GM12874 (cell line): ENCODE measurements around the gene MAP3K4.

Experiments used
- TF ChIP-seq, protein P1 (sequence below): IDR thresholded peaks from 2 replicates; pipeline ENCODE4 v1.5.1; 2011; ENCODE audit warnings: low read depth, mild to moderate bottlenecking, control low read depth, low read length, moderate library complexity; ENCODE audit not compliant: insufficient read depth

The MAP3K4 gene

GRCh38 chr6:161054876-161055275 lies 63.3 kb downstream of the MAP3K4 start:
- TF ChIP-seq, protein P1, sequence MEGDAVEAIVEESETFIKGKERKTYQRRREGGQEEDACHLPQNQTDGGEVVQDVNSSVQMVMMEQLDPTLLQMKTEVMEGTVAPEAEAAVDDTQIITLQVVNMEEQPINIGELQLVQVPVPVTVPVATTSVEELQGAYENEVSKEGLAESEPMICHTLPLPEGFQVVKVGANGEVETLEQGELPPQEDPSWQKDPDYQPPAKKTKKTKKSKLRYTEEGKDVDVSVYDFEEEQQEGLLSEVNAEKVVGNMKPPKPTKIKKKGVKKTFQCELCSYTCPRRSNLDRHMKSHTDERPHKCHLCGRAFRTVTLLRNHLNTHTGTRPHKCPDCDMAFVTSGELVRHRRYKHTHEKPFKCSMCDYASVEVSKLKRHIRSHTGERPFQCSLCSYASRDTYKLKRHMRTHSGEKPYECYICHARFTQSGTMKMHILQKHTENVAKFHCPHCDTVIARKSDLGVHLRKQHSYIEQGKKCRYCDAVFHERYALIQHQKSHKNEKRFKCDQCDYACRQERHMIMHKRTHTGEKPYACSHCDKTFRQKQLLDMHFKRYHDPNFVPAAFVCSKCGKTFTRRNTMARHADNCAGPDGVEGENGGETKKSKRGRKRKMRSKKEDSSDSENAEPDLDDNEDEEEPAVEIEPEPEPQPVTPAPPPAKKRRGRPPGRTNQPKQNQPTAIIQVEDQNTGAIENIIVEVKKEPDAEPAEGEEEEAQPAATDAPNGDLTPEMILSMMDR: no peak

DNA sequence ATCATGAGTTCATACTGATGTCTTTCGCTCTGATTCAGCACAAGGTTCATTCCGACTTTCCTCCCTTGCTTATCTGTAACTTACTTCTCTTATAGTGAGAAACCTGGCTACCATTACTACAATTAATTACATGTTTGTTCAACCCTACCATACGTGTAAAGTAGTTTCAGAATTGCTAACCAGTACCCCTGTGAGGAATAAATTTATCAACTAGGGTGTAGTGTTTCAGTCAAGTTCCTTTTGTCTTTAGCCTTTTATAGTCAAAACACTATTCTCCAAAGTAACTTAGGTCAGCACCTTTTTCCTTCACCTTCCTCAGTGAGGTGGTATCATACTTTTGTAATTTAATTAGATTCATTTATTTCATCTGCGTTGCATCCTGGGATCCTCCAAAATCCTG lies 64.9 kb downstream of the MAP3K4 start:
- TF ChIP-seq, protein P1: no peak

- TF ChIP-seq, protein P1: no peak
Observed at GRCh38 chr6:161057103-161058091, 65.8 kb downstream of the MAP3K4 start.

GRCh38 chr6:161058741-161059140 lies 67.2 kb downstream of the MAP3K4 start:
- TF ChIP-seq, protein P1: no peak

DNA sequence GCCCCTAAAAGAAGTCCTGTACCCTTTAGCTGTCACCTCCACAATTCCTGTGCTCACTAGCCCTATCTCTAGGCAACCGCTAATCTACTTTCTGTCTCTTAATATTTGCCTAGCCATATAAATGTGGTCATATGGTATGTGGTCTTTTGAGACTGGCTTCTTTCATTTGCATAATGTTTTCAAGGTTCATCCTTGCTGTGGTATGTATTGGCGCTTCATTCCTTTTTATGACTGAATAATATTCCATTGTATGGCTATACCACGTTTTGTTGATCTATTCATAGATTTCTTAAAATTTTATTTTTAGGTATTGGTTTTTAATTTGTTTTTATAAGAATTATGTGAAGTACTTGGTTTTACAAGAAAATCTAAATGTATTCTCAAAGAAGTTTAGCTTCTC lies 70.0 kb downstream of the MAP3K4 start:
- TF ChIP-seq, protein P1: no peak

GRCh38 chr6:161064915-161065314 lies 73.3 kb downstream of the MAP3K4 start:
- TF ChIP-seq, protein P1: no peak

- TF ChIP-seq, protein P1: no peak
Observed at GRCh38 chr6:161066511-161066910, 74.9 kb downstream of the MAP3K4 start.
